HEK293T (cell line): Measurements from ENCODE around the gene BORCS6.

Experiments
- ARNT ChIP-seq: fragments of 450-650 bp; IDR thresholded peaks from 2 replicates; pipeline ENCODE4 v1.6.1; 2017; ENCODE audit warnings: mild to moderate bottlenecking
- BHLHE40 ChIP-seq: fragments of 450-650 bp; IDR thresholded peaks from 2 replicates; pipeline ENCODE4 v1.6.1; 2016; ENCODE audit warnings: mild to moderate bottlenecking, moderate library complexity, borderline replicate concordance
- ELF4 ChIP-seq: fragments of 450-650 bp; IDR thresholded peaks from 2 replicates; pipeline ENCODE4 v1.6.1; 2017; ENCODE audit warnings: antibody characterized with exemption
- FOXK2 ChIP-seq: fragments of 450-650 bp; IDR thresholded peaks from 2 replicates; pipeline ENCODE4 v1.6.1; 2016; ENCODE audit warnings: mild to moderate bottlenecking
- HDGF ChIP-seq: fragments of 450-650 bp; IDR thresholded peaks from 2 replicates; pipeline ENCODE4 v1.6.1; 2017; ENCODE audit warnings: antibody characterized with exemption, borderline replicate concordance
- SP1 ChIP-seq: fragments of 450-650 bp; IDR thresholded peaks from 2 replicates; pipeline ENCODE4 v1.6.1; 2017
- ZNF384 ChIP-seq: fragments of 450-650 bp; IDR thresholded peaks from 2 replicates; pipeline ENCODE4 v1.6.1; 2016

DNA sequence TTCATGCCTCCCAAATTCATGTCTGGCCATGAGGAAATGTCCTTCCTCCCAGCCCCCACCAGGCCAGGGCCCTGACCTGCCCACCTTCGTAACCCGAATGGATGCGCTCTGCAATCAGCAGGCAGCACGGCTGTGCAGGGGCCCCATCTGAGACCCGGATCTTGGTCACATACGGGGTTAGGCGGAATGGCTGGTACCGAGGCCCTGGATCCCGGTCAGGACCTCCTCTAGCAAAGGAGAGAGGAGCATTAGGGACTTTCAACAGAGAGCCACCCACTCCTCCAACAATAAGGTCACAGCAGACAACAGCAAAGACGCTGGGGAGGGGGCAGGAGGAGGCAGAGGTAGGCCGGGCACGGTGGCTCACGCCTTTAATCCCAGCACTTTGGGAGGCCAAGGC, 41.4 kb downstream of the BORCS6 start:
- TF ChIP-seq ELF4, result no peak
- TF ChIP-seq ZNF384, result no peak
- no peak for TF ChIP-seq FOXK2
- TF ChIP-seq BHLHE40, result no peak
- TF ChIP-seq HDGF, result no peak
- TF ChIP-seq SP1, result no peak
- TF ChIP-seq ARNT, result no peak
